Lung (tissue), 12 donors: ENCODE measurements around the gene CPSF4. TPM values are rescaled to one million over a fixed set of nuclear protein-coding genes. Genes with fewer than 3 reads are reported as not detected.
A peak's percentile ranks its signal among the peaks of the same experiment; 100 is the strongest.

Experiments
- ATAC-seq: fragments of 200-7000 bp; cut with Tn5 transposase; one replicate; pipeline ENCODE4 v1.9.1; 2020; ENCODE audit warnings: moderate number of reproducible peaks; ENCODE audit not compliant: insufficient read depth, low FRiP score
- DNase-seq, 3 donors: peaks; one replicate each; pipeline ENCODE4 v3.0.0-alpha.2; 2013 to 2017
- H3K27ac ChIP-seq, 2 donors: one replicate each; pipeline ENCODE4 v1.5.1; 2013; ENCODE audit warnings: mild to moderate bottlenecking in 2 of 2, moderate library complexity in 2 of 2, control low read depth in 1 of 2, inconsistent platforms in 1 of 2, low read depth in 1 of 2, low read length in 1 of 2
- H3K27me3 ChIP-seq, 3 donors: one replicate each; pipeline ENCODE4 v1.5.1; 2013; ENCODE audit warnings: low read length in 2 of 3; ENCODE audit not compliant: control insufficient read depth in 3 of 3, insufficient read depth in 3 of 3
- H3K36me3 ChIP-seq, 4 donors: one replicate each; pipeline ENCODE4 v1.5.1; 2013; ENCODE audit warnings: low read length in 4 of 4, mild to moderate bottlenecking in 1 of 4, moderate library complexity in 1 of 4; ENCODE audit not compliant: control insufficient read depth in 4 of 4, insufficient read depth in 4 of 4
- H3K4me1 ChIP-seq, 5 donors: one replicate each; pipeline ENCODE4 v1.5.1; 2013; ENCODE audit warnings: low read length in 5 of 5, mild to moderate bottlenecking in 2 of 5, moderate library complexity in 1 of 5; ENCODE audit not compliant: control insufficient read depth in 5 of 5, insufficient read depth in 5 of 5
- H3K4me3 ChIP-seq: one replicate; pipeline ENCODE4 v1.5.1; 2013; ENCODE audit warnings: mild to moderate bottlenecking, control low read depth, moderate library complexity
- H3K9ac ChIP-seq, 2 donors: one replicate each; pipeline ENCODE4 v1.5.1; 2013; ENCODE audit warnings: low read length in 2 of 2, control low read depth in 1 of 2; ENCODE audit not compliant: insufficient read depth in 1 of 2
- H3K9me3 ChIP-seq, 4 donors: one replicate each; pipeline ENCODE4 v1.5.1; 2013; ENCODE audit warnings: low read length in 3 of 4, mild to moderate bottlenecking in 1 of 4, moderate library complexity in 1 of 4; ENCODE audit not compliant: control insufficient read depth in 4 of 4, insufficient read depth in 3 of 4
- CTCF ChIP-seq: IDR thresholded peaks from 2 replicates; pipeline ENCODE4 v1.5.1; 2012; ENCODE audit warnings: mild to moderate bottlenecking; ENCODE audit errors: control extremely low read depth, extremely low read depth
- WGBS, 2 donors: extraction: QIAGEN DNeasy Blood & Tissue Kit; methylation state at CpG; one replicate each; pipeline ENCODE4 v1.1.7; 2013; 5-methylcytosine and 5-hydroxymethylcytosine counted together
- polyA plus RNA-seq, 2 donors: library from polyadenylated mRNA; stranded (reverse); fragments of 200-250 nt; gene quantifications; one replicate each; pipeline ENCODE4 v1.2.1, GENCODE V29; 2013
- total RNA-seq, 2 donors: library from RNA; depleted of rRNA in 1 of 2; stranded (reverse); fragments of >200 nt in 1 of 2; gene quantifications; one replicate each; pipeline ENCODE4 v1.2.1, GENCODE V29; 2014 to 2021
- donor health status: control.
- donor health status: control.
- donor health status: Bipolar disorder and iron deficiency.
- donor health status: healthy.
- donor health status: DM: yes; HTN: yes; CAD: no.

The CPSF4 gene
- total and polyA plus RNA-seq, 4 donors = 18.3 to 36.8 (median 27.7) TPM

GRCh38 chr7:99392046-99392445 lies 46.7 kb upstream of the CPSF4 start:
- H3K4me1 ChIP-seq = peaks cover 2 to 15% (median 10%) of the 10 kb centered on the region in 5 donors
- peak overlapping the region in 1 of 2 donors; percentile 67 for H3K27ac ChIP-seq
- H3K36me3 ChIP-seq = peaks cover 2 to 63% (median 9%) of the 10 kb centered on the region in 4 donors
- WGBS, 2 donors = 90% methylated on average over 8 of the region's 8 CpGs
- TF ChIP-seq CTCF = no peak
- no peaks in the 10 kb centered on the region for H3K9me3 ChIP-seq
- ATAC-seq (no peak), DNase-seq (no peak)
- no peak overlapping the region for H3K9ac ChIP-seq
- no peak overlapping the region for H3K4me3 ChIP-seq
- H3K27me3 ChIP-seq = no peaks in the 10 kb centered on the region

- TF ChIP-seq CTCF = no peak
- Histone ChIP-seq H3K27me3 (no peaks in the 10 kb centered on the region), H3K4me1 (peaks cover 2 to 15% (median 10%) of the 10 kb centered on the region in 5 donors), H3K36me3 (peaks cover 8 to 66% (median 14%) of the 10 kb centered on the region in 4 donors), H3K9ac (peak overlapping the region; percentile 81 to 82), H3K27ac (peak overlapping the region in 1 of 2 donors; percentile 67), H3K9me3 (no peaks in the 10 kb centered on the region), H3K4me3 (peak overlapping the region; percentile 27)
- 9 to 18% methylated on average over 68 of the region's 68 CpGs for WGBS, 2 donors
- peak; percentile 72 to 81 (median 77) for DNase-seq
- peak; percentile 79 for ATAC-seq
Measured at GRCh38 chr7:99392659-99393354, 45.9 kb upstream of the CPSF4 start.

GRCh38 chr7:99393355-99394187 lies 45.2 kb upstream of the CPSF4 start:
- H3K36me3 ChIP-seq = peaks cover 11 to 65% (median 21%) of the 10 kb centered on the region in 4 donors
- H3K27me3 ChIP-seq = no peaks in the 10 kb centered on the region
- H3K4me3 ChIP-seq = peak overlapping the region; percentile 27
- H3K9me3 ChIP-seq = no peaks in the 10 kb centered on the region
- ATAC-seq = peak; percentile 46
- H3K4me1 ChIP-seq = peaks cover 2 to 15% (median 10%) of the 10 kb centered on the region in 5 donors
- H3K27ac ChIP-seq = peak overlapping the region in 1 of 2 donors; percentile 67
- peak; percentile 72 to 81 (median 78) for DNase-seq
- H3K9ac ChIP-seq = peak overlapping the region; percentile 81 to 82
- no peak for TF ChIP-seq CTCF
- WGBS, 2 donors = 51 to 60% methylated on average over 28 to 30 of the region's 30 CpGs
